ENCODE data around the gene ZNF92. TPM values are rescaled to one million over a fixed set of nuclear protein-coding genes. Genes with fewer than 3 reads are reported as not detected.
A peak's percentile ranks its signal among the peaks of the same experiment; 100 is the strongest.

ZNF92 gene
- total and polyA plus RNA-seq, 2 of the 13 experiments (the other 11 are each of a cell fraction or from before 2014, with no cell fraction given): 4.0 to 13.2 TPM

DNA sequence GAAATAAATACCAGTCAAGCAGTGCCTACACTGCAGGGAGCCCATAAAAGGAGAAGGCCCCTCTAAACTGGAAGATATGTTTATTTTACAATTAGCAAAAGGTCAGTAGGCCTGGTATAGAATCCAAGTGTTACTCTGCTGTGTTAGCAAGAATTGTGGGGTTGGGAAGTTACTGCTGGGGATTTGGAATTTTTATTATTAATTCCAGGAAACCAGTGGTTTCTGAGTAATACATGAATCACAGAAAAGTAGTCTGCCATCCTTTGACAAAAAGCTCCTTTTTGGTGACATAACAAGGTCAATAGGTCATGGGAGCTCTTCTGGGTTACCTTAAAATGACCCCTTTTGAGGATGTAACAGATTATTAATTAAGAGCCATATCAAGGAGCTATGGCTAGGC, 67.4 kb downstream of the ZNF92 start (continued):
- TF ChIP-seq, protein P1, sequence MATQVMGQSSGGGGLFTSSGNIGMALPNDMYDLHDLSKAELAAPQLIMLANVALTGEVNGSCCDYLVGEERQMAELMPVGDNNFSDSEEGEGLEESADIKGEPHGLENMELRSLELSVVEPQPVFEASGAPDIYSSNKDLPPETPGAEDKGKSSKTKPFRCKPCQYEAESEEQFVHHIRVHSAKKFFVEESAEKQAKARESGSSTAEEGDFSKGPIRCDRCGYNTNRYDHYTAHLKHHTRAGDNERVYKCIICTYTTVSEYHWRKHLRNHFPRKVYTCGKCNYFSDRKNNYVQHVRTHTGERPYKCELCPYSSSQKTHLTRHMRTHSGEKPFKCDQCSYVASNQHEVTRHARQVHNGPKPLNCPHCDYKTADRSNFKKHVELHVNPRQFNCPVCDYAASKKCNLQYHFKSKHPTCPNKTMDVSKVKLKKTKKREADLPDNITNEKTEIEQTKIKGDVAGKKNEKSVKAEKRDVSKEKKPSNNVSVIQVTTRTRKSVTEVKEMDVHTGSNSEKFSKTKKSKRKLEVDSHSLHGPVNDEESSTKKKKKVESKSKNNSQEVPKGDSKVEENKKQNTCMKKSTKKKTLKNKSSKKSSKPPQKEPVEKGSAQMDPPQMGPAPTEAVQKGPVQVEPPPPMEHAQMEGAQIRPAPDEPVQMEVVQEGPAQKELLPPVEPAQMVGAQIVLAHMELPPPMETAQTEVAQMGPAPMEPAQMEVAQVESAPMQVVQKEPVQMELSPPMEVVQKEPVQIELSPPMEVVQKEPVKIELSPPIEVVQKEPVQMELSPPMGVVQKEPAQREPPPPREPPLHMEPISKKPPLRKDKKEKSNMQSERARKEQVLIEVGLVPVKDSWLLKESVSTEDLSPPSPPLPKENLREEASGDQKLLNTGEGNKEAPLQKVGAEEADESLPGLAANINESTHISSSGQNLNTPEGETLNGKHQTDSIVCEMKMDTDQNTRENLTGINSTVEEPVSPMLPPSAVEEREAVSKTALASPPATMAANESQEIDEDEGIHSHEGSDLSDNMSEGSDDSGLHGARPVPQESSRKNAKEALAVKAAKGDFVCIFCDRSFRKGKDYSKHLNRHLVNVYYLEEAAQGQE (IDR thresholded peaks at IDR 0.05; ENCODE audit: borderline replicate concordance in 1 of 2, low read depth in 1 of 2, low read length in 2 of 2): no peak
- TF ChIP-seq, protein P2, sequence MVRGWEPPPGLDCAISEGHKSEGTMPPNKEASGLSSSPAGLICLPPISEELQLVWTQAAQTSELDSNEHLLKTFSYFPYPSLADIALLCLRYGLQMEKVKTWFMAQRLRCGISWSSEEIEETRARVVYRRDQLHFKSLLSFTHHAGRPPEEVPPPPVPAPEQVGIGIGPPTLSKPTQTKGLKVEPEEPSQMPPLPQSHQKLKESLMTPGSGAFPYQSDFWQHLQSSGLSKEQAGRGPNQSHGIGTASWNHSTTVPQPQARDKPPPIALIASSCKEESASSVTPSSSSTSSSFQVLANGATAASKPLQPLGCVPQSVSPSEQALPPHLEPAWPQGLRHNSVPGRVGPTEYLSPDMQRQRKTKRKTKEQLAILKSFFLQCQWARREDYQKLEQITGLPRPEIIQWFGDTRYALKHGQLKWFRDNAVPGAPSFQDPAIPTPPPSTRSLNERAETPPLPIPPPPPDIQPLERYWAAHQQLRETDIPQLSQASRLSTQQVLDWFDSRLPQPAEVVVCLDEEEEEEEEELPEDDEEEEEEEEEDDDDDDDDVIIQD (CRISPR knock-in tag; IDR thresholded peaks at IDR 0.05; ENCODE audit: low read depth): 0 out of 2 replicates have a peak, but pooled peaks have one; percentile 8
- TF ChIP-seq, protein P3, sequence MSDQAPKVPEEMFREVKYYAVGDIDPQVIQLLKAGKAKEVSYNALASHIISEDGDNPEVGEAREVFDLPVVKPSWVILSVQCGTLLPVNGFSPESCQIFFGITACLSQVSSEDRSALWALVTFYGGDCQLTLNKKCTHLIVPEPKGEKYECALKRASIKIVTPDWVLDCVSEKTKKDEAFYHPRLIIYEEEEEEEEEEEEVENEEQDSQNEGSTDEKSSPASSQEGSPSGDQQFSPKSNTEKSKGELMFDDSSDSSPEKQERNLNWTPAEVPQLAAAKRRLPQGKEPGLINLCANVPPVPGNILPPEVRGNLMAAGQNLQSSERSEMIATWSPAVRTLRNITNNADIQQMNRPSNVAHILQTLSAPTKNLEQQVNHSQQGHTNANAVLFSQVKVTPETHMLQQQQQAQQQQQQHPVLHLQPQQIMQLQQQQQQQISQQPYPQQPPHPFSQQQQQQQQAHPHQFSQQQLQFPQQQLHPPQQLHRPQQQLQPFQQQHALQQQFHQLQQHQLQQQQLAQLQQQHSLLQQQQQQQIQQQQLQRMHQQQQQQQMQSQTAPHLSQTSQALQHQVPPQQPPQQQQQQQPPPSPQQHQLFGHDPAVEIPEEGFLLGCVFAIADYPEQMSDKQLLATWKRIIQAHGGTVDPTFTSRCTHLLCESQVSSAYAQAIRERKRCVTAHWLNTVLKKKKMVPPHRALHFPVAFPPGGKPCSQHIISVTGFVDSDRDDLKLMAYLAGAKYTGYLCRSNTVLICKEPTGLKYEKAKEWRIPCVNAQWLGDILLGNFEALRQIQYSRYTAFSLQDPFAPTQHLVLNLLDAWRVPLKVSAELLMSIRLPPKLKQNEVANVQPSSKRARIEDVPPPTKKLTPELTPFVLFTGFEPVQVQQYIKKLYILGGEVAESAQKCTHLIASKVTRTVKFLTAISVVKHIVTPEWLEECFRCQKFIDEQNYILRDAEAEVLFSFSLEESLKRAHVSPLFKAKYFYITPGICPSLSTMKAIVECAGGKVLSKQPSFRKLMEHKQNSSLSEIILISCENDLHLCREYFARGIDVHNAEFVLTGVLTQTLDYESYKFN (CRISPR knock-in tag; conservative IDR thresholded peaks at IDR 0.05): peak; percentile 39; the same call in 1 of the 2 replicates
- TF ChIP-seq SAP130 (CRISPR knock-in tag; IDR thresholded peaks at IDR 0.05; ENCODE audit: low read depth): 0 out of 2 replicates have a peak, but pooled peaks have one; percentile 14
- TF ChIP-seq MED1 (CRISPR knock-in tag; IDR thresholded peaks at IDR 0.05): 0 out of 2 replicates have a peak, but pooled peaks have one; percentile 10
